Tibial nerve (tissue), 4 donors: ENCODE results near the gene PKDREJ. TPM values are rescaled to one million over a fixed set of nuclear protein-coding genes. Genes with fewer than 3 reads are reported as not detected.

Experiments used
- DNase-seq, 2 donors: peaks; one replicate each; pipeline ENCODE4 v3.0.0-alpha.2; 2019; ENCODE audit warnings: low spot score in 2 of 2
- H3K27ac ChIP-seq, 4 donors: fragments of 200-600 bp; sonication (generic) in 3 of 4; one replicate each; pipeline ENCODE4 v1.5.1; 2017 to 2019; ENCODE audit warnings: mild to moderate bottlenecking in 1 of 4
- H3K27me3 ChIP-seq, 2 donors: fragments of 200-600 bp; sonication (generic) in 1 of 2; one replicate each; pipeline versions ENCODE4 v1.5.1 to v1.6.0; 2017 to 2019
- H3K36me3 ChIP-seq, 3 donors: fragments of 200-600 bp; sonication (generic); one replicate each; pipeline ENCODE4 v1.5.1; 2018 to 2019
- H3K4me1 ChIP-seq, 4 donors: fragments of 200-600 bp; sonication (generic) in 3 of 4; one replicate each; pipeline ENCODE4 v1.5.1; 2017 to 2019
- H3K4me3 ChIP-seq, 4 donors: fragments of 200-600 bp; sonication (generic) in 3 of 4; one replicate each; pipeline ENCODE4 v1.5.1; 2017 to 2019; ENCODE audit warnings: mild to moderate bottlenecking in 1 of 4, moderate library complexity in 1 of 4
- H3K9me3 ChIP-seq, 4 donors: fragments of 200-600 bp; sonication (generic) in 3 of 4; one replicate each; pipeline ENCODE4 v1.5.1; 2017 to 2019
- CTCF ChIP-seq, 5 experiments: fragments of 200-600 bp in 3 of 5; fragments of 450-650 bp in 2 of 5; sonication (generic) in 3 of 5; IDR thresholded peaks; one replicate each; pipeline ENCODE4 v1.5.1; 2016 to 2019; ENCODE audit warnings: antibody characterized with exemption in 5 of 5, mild to moderate bottlenecking in 3 of 5, moderate library complexity in 2 of 5
- EP300 ChIP-seq, 2 donors: sonication (generic); formaldehyde crosslinking; IDR thresholded peaks; one replicate each; pipeline ENCODE4 v1.6.1; 2017; ENCODE audit warnings: antibody characterized with exemption in 2 of 2, mild to moderate bottlenecking in 1 of 2
- POLR2A ChIP-seq, 2 donors: fragments of 450-650 bp; IDR thresholded peaks; one replicate each; pipeline ENCODE4 v1.6.1; 2017; ENCODE audit warnings: antibody characterized with exemption in 2 of 2, mild to moderate bottlenecking in 2 of 2, moderate library complexity in 2 of 2
- WGBS, 2 donors: methylation state at CpG; one replicate each; pipeline ENCODE4 v1.1.5; 2018; 5-methylcytosine and 5-hydroxymethylcytosine counted together
- total RNA-seq, 4 donors: library from RNA; depleted of rRNA; stranded (reverse); fragments of >200 nt; gene quantifications; one replicate each; pipeline ENCODE4 v1.1.0, GENCODE V29; 2016

Gene PKDREJ
- total RNA-seq, 4 donors from 2014 or later, result under 0.01 to 0.39 TPM; not detected in 2

GRCh38 chr22:46224898-46225290, 38.2 kb downstream of the PKDREJ start:
- Histone ChIP-seq H3K9me3 (no peaks in the 10 kb centered on the region), H3K27ac (peak overlapping the region in 2 of 4 donors; percentile 63 to 64), H3K4me3 (no peak overlapping the region), H3K4me1 (no peaks in the 10 kb centered on the region), H3K27me3 (no peaks in the 10 kb centered on the region), H3K36me3 (peaks cover 0 to 84% (median 0%) of the 10 kb centered on the region in 3 donors)
- DNase-seq, result no peak
- no peak for TF ChIP-seq CTCF (IDR thresholded peaks at IDR 0.05)
- no peak for TF ChIP-seq EP300 (IDR thresholded peaks at IDR 0.05)
- TF ChIP-seq POLR2A (IDR thresholded peaks at IDR 0.05), result no peak
- 64 to 71% methylated on average over 10 of the region's 10 CpGs for WGBS, 2 donors

GRCh38 chr22:46224044-46224897, 38.9 kb downstream of the PKDREJ start:
- Histone ChIP-seq H3K27me3 (no peaks in the 10 kb centered on the region), H3K36me3 (peaks cover 0 to 87% (median 0%) of the 10 kb centered on the region in 3 donors), H3K4me3 (no peak overlapping the region), H3K4me1 (no peaks in the 10 kb centered on the region), H3K9me3 (no peaks in the 10 kb centered on the region), H3K27ac (peak overlapping the region in 2 of 4 donors; percentile 63 to 64)
- WGBS, 2 donors, result 72 to 77% methylated on average over 22 to 23 of the region's 23 CpGs
- DNase-seq, result no peak
- TF ChIP-seq EP300 (IDR thresholded peaks at IDR 0.05) (no peak), POLR2A (IDR thresholded peaks at IDR 0.05) (no peak), CTCF (IDR thresholded peaks at IDR 0.05) (no peak)

GRCh38 chr22:46220921-46221320, 42.2 kb downstream of the PKDREJ start:
- no peaks in the 10 kb centered on the region for H3K4me1 ChIP-seq
- H3K36me3 ChIP-seq, result peaks cover 4 to 97% (median 7%) of the 10 kb centered on the region in 3 donors
- H3K9me3 ChIP-seq, result no peaks in the 10 kb centered on the region
- WGBS, 2 donors, result 89 to 90% methylated on average over 5 of the region's 5 CpGs
- no peak for DNase-seq
- no peaks in the 10 kb centered on the region for H3K27me3 ChIP-seq
- H3K27ac ChIP-seq, result no peak overlapping the region
- no peak for TF ChIP-seq EP300 (IDR thresholded peaks at IDR 0.05)
- TF ChIP-seq POLR2A (IDR thresholded peaks at IDR 0.05), result no peak
- TF ChIP-seq CTCF (IDR thresholded peaks at IDR 0.05), result no peak
- H3K4me3 ChIP-seq, result no peak overlapping the region

- no peak overlapping the region for H3K4me3 ChIP-seq
- 83 to 87% methylated on average over 10 of the region's 10 CpGs for whole genome bisulfite sequencing, 2 donors
- no peaks in the 10 kb centered on the region for H3K9me3 ChIP-seq
- peaks cover 6 to 97% (median 7%) of the 10 kb centered on the region in 3 donors for H3K36me3 ChIP-seq
- H3K27me3 ChIP-seq, result no peaks in the 10 kb centered on the region
- no peak overlapping the region for H3K27ac ChIP-seq
- no peak for DNase-seq
- no peaks in the 10 kb centered on the region for H3K4me1 ChIP-seq
- TF ChIP-seq CTCF (IDR thresholded peaks at IDR 0.05), result no peak
- no peak for TF ChIP-seq EP300 (IDR thresholded peaks at IDR 0.05)
- no peak for TF ChIP-seq POLR2A (IDR thresholded peaks at IDR 0.05)
Observed at GRCh38 chr22:46219636-46220035, 43.5 kb downstream of the PKDREJ start.

- Histone ChIP-seq H3K4me3 (no peak overlapping the region), H3K27me3 (no peaks in the 10 kb centered on the region), H3K36me3 (peaks cover 6 to 90% (median 17%) of the 10 kb centered on the region in 3 donors), H3K9me3 (peaks cover 0 to 5% (median 1%) of the 10 kb centered on the region in 4 donors), H3K27ac (no peak overlapping the region), H3K4me1 (no peaks in the 10 kb centered on the region)
- 98% methylated on average over 28 of the region's 28 CpGs for WGBS, 2 donors
- DNase-seq, result no peak
- TF ChIP-seq EP300 (IDR thresholded peaks at IDR 0.05) (no peak), CTCF (IDR thresholded peaks at IDR 0.05) (no peak), POLR2A (IDR thresholded peaks at IDR 0.05) (no peak)
Observed at GRCh38 chr22:46214616-46215015, 48.5 kb downstream of the PKDREJ start.
